ENCODE results near the gene GIT2.

GIT2 gene

GRCh38 chr12:109972821-109973220 is 23.3 kb downstream of the GIT2 start:
- no peak for DNase-seq

GRCh38 chr12:109968801-109969200 is 27.4 kb downstream of the GIT2 start:
- DNase-seq, result no peak

- no peak for DNase-seq
These were observed 28.1 kb downstream of the GIT2 start for GRCh38 chr12:109968032-109968420.

- DNase-seq, result no peak
These were observed 28.7 kb downstream of the GIT2 start for GRCh38 chr12:109967383-109968031.

GRCh38 chr12:109966546-109966945 is 29.6 kb downstream of the GIT2 start:
- DNase-seq, result no peak

- DNase-seq, result no peak
These were observed 32.3 kb downstream of the GIT2 start for GRCh38 chr12:109963743-109964429.

GRCh38 chr12:109963330-109963729 is 32.8 kb downstream of the GIT2 start:
- no peak for DNase-seq

GRCh38 chr12:109962398-109962797 is 33.8 kb downstream of the GIT2 start:
- no peak for DNase-seq

- DNase-seq, result no peak
These were observed 34.6 kb downstream of the GIT2 start for GRCh38 chr12:109961612-109962011.

- no peak for DNase-seq
These were observed 35.0 kb downstream of the GIT2 start for GRCh38 chr12:109961201-109961600.

- DNase-seq, result no peak
These were observed 36.6 kb downstream of the GIT2 start for GRCh38 chr12:109959411-109960093.

- DNase-seq, result no peak
These were observed 37.8 kb downstream of the GIT2 start for GRCh38 chr12:109958374-109958773.

- DNase-seq, result no peak
These were observed 42.5 kb downstream of the GIT2 start for GRCh38 chr12:109953656-109954055.

GRCh38 chr12:109952873-109953272 is 43.3 kb downstream of the GIT2 start:
- no peak for DNase-seq

- DNase-seq, result no peak
These were observed 43.9 kb downstream of the GIT2 start for GRCh38 chr12:109952160-109952858.

GRCh38 chr12:109951751-109952150 is 44.4 kb downstream of the GIT2 start:
- peak; percentile 59 for DNase-seq

GRCh38 chr12:109951136-109951535 is 45.0 kb downstream of the GIT2 start:
- DNase-seq, result no peak

- no peak for DNase-seq
These were observed 45.5 kb downstream of the GIT2 start for GRCh38 chr12:109950625-109951024.

- peak; percentile 52 for DNase-seq
These were observed 47.1 kb downstream of the GIT2 start for GRCh38 chr12:109949089-109949488.

GRCh38 chr12:109948368-109948767 is 47.8 kb downstream of the GIT2 start:
- peak; percentile 51 for DNase-seq

- no peak for DNase-seq
These were observed 48.6 kb downstream of the GIT2 start for GRCh38 chr12:109947521-109947920.

- no peak for DNase-seq
These were observed 49.3 kb downstream of the GIT2 start for GRCh38 chr12:109946913-109947312.

GRCh38 chr12:109946505-109946904 is 49.7 kb downstream of the GIT2 start:
- no peak for DNase-seq

Data from left hindlimb (tissue), 1 donor.